Neural cell (in vitro differentiated cells): Measurements from ENCODE around the gene ZNF205. TPM values are rescaled to one million over a fixed set of nuclear protein-coding genes. Genes with fewer than 3 reads are reported as not detected.

ENCODE experiments used
- H2AFZ ChIP-seq: fragments of 200-600, 300-800 bp; sonication (generic), shearing (Covaris generic); 2 replicates; pipeline ENCODE4 v1.6.0; 2014; ENCODE audit warnings: low read depth, mild to moderate bottlenecking, antibody characterized with exemption, low read length, moderate library complexity
- H3F3A ChIP-seq: fragments of 200-600 bp; shearing (Covaris generic); 2 replicates; pipeline ENCODE4 v1.6.1; 2016; ENCODE audit warnings: mild to moderate bottlenecking, moderate library complexity, mixed read lengths, antibody characterized with exemption, low read length; ENCODE audit not compliant: insufficient read depth, poor library complexity, severe bottlenecking
- H3K27ac ChIP-seq: fragments of 200-600, 300-800 bp; sonication (generic), shearing (Covaris generic); 2 replicates; pipeline ENCODE4 v1.5.1; 2014; ENCODE audit warnings: mild to moderate bottlenecking, low read length, moderate library complexity
- H3K27me3 ChIP-seq: fragments of 300-800, 200-600 bp; sonication (generic), shearing (Covaris generic); 2 replicates; pipeline ENCODE4 v1.6.0; 2014; ENCODE audit warnings: mild to moderate bottlenecking, low read depth, low read length, moderate library complexity; ENCODE audit not compliant: insufficient read depth
- H3K36me3 ChIP-seq: fragments of 300-800, 200-600 bp; sonication (generic), shearing (Covaris generic); 2 replicates; pipeline ENCODE4 v1.5.1; 2014; ENCODE audit warnings: mild to moderate bottlenecking, antibody characterized with exemption, low read length, moderate library complexity; ENCODE audit not compliant: insufficient read depth
- H3K4me2 ChIP-seq: fragments of 300-800, 200-600 bp; sonication (generic), shearing (Covaris generic); 2 replicates; pipeline ENCODE4 v1.6.0; 2014; ENCODE audit warnings: mild to moderate bottlenecking, low read length
- H3K4me3 ChIP-seq: fragments of 300-800, 200-600 bp; sonication (generic), shearing (Covaris generic); 2 replicates; pipeline ENCODE4 v1.5.1; 2014; ENCODE audit warnings: mild to moderate bottlenecking, low read length, moderate library complexity
- H3K79me2 ChIP-seq: fragments of 200-600 bp; shearing (Covaris generic); replicated peaks from 2 replicates; pipeline ENCODE4 v1.6.0; 2014; ENCODE audit warnings: mild to moderate bottlenecking, low read length, moderate library complexity; ENCODE audit not compliant: insufficient read depth
- H3K9ac ChIP-seq: fragments of 300-800, 200-600 bp; sonication (generic), shearing (Covaris generic); 2 replicates; pipeline ENCODE4 v1.6.1; 2016; ENCODE audit warnings: mild to moderate bottlenecking, low read length, mixed read lengths
- H3K9me2 ChIP-seq: fragments of 200-600 bp; shearing (Covaris generic); 2 replicates; pipeline ENCODE4 v1.6.1; 2016; ENCODE audit warnings: mild to moderate bottlenecking, low read length, mixed read lengths; ENCODE audit not compliant: insufficient read depth
- H3K9me3 ChIP-seq: fragments of 200-600, 300-800 bp; sonication (generic), shearing (Covaris generic); 2 replicates; pipeline ENCODE4 v1.6.1; 2016; ENCODE audit warnings: mild to moderate bottlenecking, mixed run types, low read length, moderate library complexity, mixed read lengths
- H4K20me1 ChIP-seq: fragments of 200-600 bp; shearing (Covaris generic); 2 replicates; pipeline ENCODE4 v1.6.1; 2016; ENCODE audit warnings: mild to moderate bottlenecking, mixed run types; ENCODE audit not compliant: insufficient read depth
- EP300 ChIP-seq: fragments of 450-650 bp; conservative IDR thresholded peaks from 2 replicates; pipeline ENCODE4 v1.6.1; 2014; ENCODE audit warnings: antibody characterized with exemption, mild to moderate bottlenecking, moderate library complexity; ENCODE audit not compliant: poor library complexity, severe bottlenecking
- EZH2 ChIP-seq: fragments of 200-600, 300-800 bp; shearing (Covaris generic), sonication (generic); IDR thresholded peaks from 2 replicates; pipeline ENCODE4 v1.6.1; 2014; ENCODE audit warnings: antibody characterized with exemption, low read length, borderline replicate concordance, mild to moderate bottlenecking; ENCODE audit not compliant: insufficient read depth, poor library complexity, severe bottlenecking
- MXI1 ChIP-seq: fragments of 450-650 bp; conservative IDR thresholded peaks from 2 replicates; pipeline ENCODE4 v1.6.1; 2014; ENCODE audit warnings: antibody characterized with exemption, mild to moderate bottlenecking; ENCODE audit not compliant: poor library complexity, severe bottlenecking
- POLR2AphosphoS5 ChIP-seq: IDR thresholded peaks from 2 replicates; pipeline ENCODE4 v1.6.1; 2012
- RAD21 ChIP-seq: fragments of 450-650 bp; conservative IDR thresholded peaks from 2 replicates; pipeline ENCODE4 v1.6.1; 2014; ENCODE audit warnings: antibody characterized with exemption, mild to moderate bottlenecking, moderate library complexity
- SMC3 ChIP-seq: fragments of 450-650 bp; conservative IDR thresholded peaks from 2 replicates; pipeline ENCODE4 v1.6.1; 2014; ENCODE audit warnings: antibody characterized with exemption, mild to moderate bottlenecking, moderate library complexity; ENCODE audit not compliant: poor library complexity
- TAF1 ChIP-seq: IDR thresholded peaks from 2 replicates; pipeline ENCODE4 v1.6.1; 2012; ENCODE audit warnings: low read depth
- polyA plus RNA-seq: library from polyadenylated mRNA; depleted of rRNA; stranded (reverse); fragments of >200 nt; gene quantifications from 2 replicates; pipeline ENCODE4 v1.2.3, GENCODE V29; 2014
- TF ChIP-seq, protein P1 (sequence below): IDR thresholded peaks from 2 replicates; pipeline ENCODE4 v1.6.1; 2012; ENCODE audit warnings: borderline replicate concordance
- TF ChIP-seq, protein P2 (sequence below): fragments of 450-650 bp; IDR thresholded peaks from 2 replicates; pipeline ENCODE4 v1.5.1; 2014; ENCODE audit warnings: antibody characterized with exemption, mild to moderate bottlenecking, moderate library complexity; ENCODE audit not compliant: poor library complexity, severe bottlenecking

The ZNF205 gene
- polyA plus RNA-seq, 1 donor from 2014 or later = 30.0 TPM

- H3K36me3 ChIP-seq = no peaks in the 10 kb centered on the region
- no peak overlapping the region for H3K27ac ChIP-seq
- H3K4me3 ChIP-seq = no peak overlapping the region
- no peak overlapping the region for H2AFZ ChIP-seq
- H3F3A ChIP-seq = no peaks in the 10 kb centered on the region
- peaks cover under 1% of the 10 kb centered on the region for H3K79me2 ChIP-seq
- TF ChIP-seq EZH2 = no peak
- H3K9ac ChIP-seq = no peak overlapping the region
- no peaks in the 10 kb centered on the region for H4K20me1 ChIP-seq
- no peaks in the 10 kb centered on the region for H3K9me3 ChIP-seq
- H3K9me2 ChIP-seq = no peaks in the 10 kb centered on the region
- H3K27me3 ChIP-seq = no peaks in the 10 kb centered on the region
- H3K4me2 ChIP-seq = no peak overlapping the region
Observed at GRCh38 chr16:3118846-3119245, 6.5 kb downstream of the ZNF205 start.

DNA sequence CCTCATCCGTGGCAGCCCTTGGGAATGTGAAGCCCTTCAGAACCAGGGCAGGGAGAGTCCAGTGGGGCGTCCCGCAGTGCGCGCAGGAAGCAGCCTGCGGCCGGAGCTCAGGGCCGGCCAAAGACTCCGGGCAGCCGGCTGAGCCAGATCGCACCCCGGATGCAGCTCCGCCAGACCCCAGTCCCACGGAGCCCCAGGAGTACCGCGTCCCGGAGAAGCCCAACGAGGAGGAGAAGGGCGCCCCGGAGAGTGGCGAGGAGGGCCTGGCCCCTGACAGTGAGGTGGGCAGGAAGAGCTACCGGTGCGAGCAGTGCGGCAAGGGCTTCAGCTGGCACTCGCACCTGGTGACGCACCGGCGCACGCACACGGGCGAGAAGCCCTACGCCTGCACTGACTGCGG is 6.9 kb downstream of the ZNF205 start:
- Histone ChIP-seq H3K27ac (no peak overlapping the region), H4K20me1 (no peaks in the 10 kb centered on the region), H3K36me3 (no peaks in the 10 kb centered on the region), H3K79me2 (no peaks in the 10 kb centered on the region), H3F3A (no peaks in the 10 kb centered on the region), H3K27me3 (no peaks in the 10 kb centered on the region), H3K9ac (no peak overlapping the region), H3K9me3 (no peaks in the 10 kb centered on the region), H3K4me2 (no peak overlapping the region), H3K9me2 (no peaks in the 10 kb centered on the region), H2AFZ (no peak overlapping the region), H3K4me3 (no peak overlapping the region)
- TF ChIP-seq MXI1 (no peak), EP300 (no peak), RAD21 (no peak), POLR2AphosphoS5 (no peak), TAF1 (no peak), SMC3 (no peak)
- TF ChIP-seq, protein P1, sequence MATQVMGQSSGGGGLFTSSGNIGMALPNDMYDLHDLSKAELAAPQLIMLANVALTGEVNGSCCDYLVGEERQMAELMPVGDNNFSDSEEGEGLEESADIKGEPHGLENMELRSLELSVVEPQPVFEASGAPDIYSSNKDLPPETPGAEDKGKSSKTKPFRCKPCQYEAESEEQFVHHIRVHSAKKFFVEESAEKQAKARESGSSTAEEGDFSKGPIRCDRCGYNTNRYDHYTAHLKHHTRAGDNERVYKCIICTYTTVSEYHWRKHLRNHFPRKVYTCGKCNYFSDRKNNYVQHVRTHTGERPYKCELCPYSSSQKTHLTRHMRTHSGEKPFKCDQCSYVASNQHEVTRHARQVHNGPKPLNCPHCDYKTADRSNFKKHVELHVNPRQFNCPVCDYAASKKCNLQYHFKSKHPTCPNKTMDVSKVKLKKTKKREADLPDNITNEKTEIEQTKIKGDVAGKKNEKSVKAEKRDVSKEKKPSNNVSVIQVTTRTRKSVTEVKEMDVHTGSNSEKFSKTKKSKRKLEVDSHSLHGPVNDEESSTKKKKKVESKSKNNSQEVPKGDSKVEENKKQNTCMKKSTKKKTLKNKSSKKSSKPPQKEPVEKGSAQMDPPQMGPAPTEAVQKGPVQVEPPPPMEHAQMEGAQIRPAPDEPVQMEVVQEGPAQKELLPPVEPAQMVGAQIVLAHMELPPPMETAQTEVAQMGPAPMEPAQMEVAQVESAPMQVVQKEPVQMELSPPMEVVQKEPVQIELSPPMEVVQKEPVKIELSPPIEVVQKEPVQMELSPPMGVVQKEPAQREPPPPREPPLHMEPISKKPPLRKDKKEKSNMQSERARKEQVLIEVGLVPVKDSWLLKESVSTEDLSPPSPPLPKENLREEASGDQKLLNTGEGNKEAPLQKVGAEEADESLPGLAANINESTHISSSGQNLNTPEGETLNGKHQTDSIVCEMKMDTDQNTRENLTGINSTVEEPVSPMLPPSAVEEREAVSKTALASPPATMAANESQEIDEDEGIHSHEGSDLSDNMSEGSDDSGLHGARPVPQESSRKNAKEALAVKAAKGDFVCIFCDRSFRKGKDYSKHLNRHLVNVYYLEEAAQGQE = no peak
- TF ChIP-seq, protein P2, sequence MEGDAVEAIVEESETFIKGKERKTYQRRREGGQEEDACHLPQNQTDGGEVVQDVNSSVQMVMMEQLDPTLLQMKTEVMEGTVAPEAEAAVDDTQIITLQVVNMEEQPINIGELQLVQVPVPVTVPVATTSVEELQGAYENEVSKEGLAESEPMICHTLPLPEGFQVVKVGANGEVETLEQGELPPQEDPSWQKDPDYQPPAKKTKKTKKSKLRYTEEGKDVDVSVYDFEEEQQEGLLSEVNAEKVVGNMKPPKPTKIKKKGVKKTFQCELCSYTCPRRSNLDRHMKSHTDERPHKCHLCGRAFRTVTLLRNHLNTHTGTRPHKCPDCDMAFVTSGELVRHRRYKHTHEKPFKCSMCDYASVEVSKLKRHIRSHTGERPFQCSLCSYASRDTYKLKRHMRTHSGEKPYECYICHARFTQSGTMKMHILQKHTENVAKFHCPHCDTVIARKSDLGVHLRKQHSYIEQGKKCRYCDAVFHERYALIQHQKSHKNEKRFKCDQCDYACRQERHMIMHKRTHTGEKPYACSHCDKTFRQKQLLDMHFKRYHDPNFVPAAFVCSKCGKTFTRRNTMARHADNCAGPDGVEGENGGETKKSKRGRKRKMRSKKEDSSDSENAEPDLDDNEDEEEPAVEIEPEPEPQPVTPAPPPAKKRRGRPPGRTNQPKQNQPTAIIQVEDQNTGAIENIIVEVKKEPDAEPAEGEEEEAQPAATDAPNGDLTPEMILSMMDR = no peak
